GM12891 (cell line): ENCODE data around the gene FBXO24.

ENCODE experiments used
- DNase-seq: peaks from one replicate; pipeline ENCODE4 v3.0.0; 2011; ENCODE audit warnings: low spot score; ENCODE audit not compliant: insufficient read length
- FAIRE-seq: peaks from 2 replicates; lab custom pipeline; 2011; peaks lifted over from hg19 to GRCh38; lab: Jason Lieb, UNC
- PAX5 ChIP-seq: IDR thresholded peaks from 2 replicates; pipeline ENCODE4 v1.6.1; 2011; ENCODE audit warnings: low read length, moderate library complexity, mild to moderate bottlenecking; ENCODE audit not compliant: insufficient read depth, severe bottlenecking
- POLR2A ChIP-seq: IDR thresholded peaks from 2 replicates; pipeline ENCODE4 v1.6.1; 2011; ENCODE audit warnings: low read depth, low read length, control low read depth
- POLR2AphosphoS5 ChIP-seq: IDR thresholded peaks from 2 replicates; pipeline ENCODE4 v1.6.1; 2011; ENCODE audit warnings: low read depth, low read length, control low read depth
- POU2F2 ChIP-seq: IDR thresholded peaks from 2 replicates; pipeline ENCODE4 v1.6.1; 2011; ENCODE audit warnings: low read depth, mild to moderate bottlenecking, control low read depth, low read length, moderate library complexity
- SPI1 ChIP-seq: IDR thresholded peaks from 2 replicates; pipeline ENCODE4 v1.6.1; 2011; ENCODE audit warnings: low read depth, low read length, control low read depth
- TAF1 ChIP-seq: IDR thresholded peaks from 2 replicates; pipeline ENCODE4 v1.6.1; 2011; ENCODE audit warnings: low read depth, low read length, control low read depth

The FBXO24 gene

DNA sequence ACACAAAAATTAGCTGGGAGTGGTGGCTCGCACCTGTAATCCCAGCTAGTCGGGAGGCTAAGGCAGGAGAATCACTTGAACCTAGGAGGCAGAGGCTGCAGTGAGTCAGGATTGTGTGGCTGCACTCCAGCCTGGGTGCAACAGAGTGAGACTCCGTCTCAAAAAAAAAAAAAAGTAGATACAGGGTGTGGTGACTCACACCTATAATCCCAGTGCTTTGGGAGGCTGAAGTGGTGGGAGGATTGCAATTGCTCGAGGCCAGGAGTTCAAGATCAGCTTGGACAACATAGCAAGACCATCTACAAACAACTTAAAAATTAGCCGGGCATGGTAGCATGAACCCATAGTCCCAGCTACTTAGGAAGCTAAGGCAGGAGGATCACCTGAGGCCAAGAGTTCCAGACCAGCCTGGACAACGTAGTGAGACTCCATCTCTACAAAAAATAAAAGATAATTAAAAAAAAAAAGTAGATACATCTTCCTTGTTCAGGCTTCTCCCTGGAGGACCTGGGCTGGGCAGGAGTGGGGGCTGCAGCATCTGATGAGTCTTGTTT is 28.3 kb downstream of the FBXO24 start:
- DNase-seq: no peak
- no peak for TF ChIP-seq POLR2A
- no peak for TF ChIP-seq SPI1
- no peak for TF ChIP-seq POU2F2
- TF ChIP-seq TAF1: no peak
- no peak for TF ChIP-seq PAX5
- no peak for TF ChIP-seq POLR2AphosphoS5
- no peak for FAIRE-seq

DNA sequence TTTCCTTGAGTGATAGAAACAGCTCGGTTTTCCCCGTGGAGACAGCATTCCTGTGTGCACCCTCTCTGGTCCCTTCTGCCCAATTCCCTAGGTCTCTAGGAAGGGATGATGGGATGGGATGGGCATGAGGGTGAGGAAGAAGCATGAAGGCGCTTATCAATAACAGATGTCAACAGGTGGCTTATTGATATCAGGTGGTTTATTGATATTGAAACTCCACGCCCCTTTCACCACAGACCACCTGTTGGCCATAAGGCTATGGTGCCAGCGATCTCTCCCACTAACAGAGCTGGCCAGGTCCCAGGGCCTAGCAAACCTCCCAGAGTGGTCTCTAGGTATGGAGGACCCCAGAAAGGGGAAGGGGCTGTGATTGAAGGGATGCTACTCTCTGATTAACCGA is 34.1 kb downstream of the FBXO24 start:
- DNase-seq (no peak), FAIRE-seq (no peak)
- TF ChIP-seq SPI1: no peak
- no peak for TF ChIP-seq POU2F2
- no peak for TF ChIP-seq POLR2AphosphoS5
- no peak for TF ChIP-seq POLR2A
- TF ChIP-seq TAF1: no peak
- no peak for TF ChIP-seq PAX5

DNA sequence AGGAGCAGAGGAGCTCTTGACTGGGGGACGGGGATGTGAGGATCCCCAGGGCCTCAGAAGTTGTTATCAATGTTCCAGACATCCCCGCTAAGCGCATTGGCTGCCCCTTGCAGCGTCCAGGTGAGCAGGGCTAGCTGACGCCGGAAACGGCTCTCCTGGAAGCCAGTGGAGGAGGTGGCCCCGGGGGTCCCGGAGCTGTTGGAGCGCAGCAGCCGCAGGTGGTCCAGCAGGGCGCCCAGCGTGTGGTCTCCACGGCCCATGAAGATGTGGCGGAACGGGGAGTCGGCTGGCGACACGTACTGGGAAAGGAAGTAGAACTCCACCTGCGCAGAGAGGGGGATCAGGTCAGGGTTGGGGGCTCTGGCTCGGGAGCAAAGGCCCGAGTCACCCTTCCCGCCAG is 34.7 kb downstream of the FBXO24 start:
- no peak for FAIRE-seq
- DNase-seq: no peak
- TF ChIP-seq POLR2AphosphoS5 (no peak), POLR2A (no peak), SPI1 (no peak), POU2F2 (no peak), TAF1 (no peak), PAX5 (no peak)

DNA sequence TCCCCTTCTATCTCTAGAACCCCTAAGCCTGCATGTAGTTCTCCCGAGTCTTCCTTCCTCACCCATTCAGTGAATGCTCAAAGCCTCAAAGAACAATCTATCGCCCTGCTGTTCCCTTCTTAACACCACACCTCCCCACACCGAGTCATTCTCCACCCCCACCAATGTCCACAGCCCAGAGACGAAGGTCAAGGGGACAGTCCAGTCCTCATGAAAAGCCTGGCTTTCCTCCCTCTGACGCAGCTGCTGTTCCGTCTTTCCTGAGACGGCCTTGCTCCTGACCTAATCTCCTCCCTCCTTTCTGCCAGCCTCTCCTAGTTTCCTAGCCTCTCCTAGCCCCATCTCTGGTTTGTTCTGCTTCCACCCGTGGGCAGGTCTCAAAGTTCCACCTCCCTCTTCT is 35.4 kb downstream of the FBXO24 start:
- no peak for DNase-seq
- TF ChIP-seq SPI1: no peak
- no peak for TF ChIP-seq POLR2A
- FAIRE-seq: no peak

DNA sequence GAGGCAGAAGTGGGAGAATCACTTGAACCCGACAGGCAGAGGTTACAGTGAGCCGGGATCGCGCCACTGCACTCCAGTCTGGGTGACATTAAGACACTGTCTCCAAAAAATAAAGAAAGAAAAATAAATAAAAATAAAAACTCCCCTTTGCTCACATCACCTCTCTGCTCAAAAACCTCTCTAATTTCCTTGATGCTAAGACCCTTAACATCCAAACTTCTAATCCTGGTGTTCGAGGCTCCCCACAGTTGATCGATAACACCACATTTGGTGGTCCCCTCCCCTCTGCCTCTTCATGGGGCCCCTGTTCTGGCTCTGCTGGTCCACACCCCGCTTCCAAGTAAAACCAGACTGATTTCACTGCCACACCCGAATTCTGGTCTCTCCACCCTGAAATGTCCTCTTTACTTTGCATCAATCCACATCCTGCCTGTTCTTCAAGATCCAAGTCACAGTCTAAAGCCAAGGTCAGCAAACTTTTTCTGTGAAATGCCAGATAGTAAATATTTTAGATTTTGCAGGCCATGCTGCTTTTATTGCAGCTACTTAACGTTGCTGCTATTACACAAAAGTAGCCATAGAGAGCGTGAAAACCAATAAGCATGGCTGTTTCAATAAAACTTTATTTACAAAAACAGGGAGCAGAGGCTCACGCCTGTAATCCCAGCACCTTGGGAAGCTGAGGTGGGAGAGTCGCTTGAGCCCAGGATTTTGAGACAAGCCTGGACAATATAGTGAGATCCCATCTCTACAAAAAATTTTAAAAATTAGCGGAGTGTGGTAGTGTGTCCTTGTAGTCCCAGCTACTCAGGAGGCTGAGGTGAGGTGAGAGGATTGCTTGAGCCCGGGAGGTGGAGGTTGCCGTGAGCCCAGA is 38.1 kb downstream of the FBXO24 start:
- TF ChIP-seq SPI1: no peak
- no peak for TF ChIP-seq POLR2AphosphoS5
- TF ChIP-seq PAX5: no peak
- TF ChIP-seq POLR2A: no peak
- no peak for TF ChIP-seq TAF1
- no peak for TF ChIP-seq POU2F2

DNA sequence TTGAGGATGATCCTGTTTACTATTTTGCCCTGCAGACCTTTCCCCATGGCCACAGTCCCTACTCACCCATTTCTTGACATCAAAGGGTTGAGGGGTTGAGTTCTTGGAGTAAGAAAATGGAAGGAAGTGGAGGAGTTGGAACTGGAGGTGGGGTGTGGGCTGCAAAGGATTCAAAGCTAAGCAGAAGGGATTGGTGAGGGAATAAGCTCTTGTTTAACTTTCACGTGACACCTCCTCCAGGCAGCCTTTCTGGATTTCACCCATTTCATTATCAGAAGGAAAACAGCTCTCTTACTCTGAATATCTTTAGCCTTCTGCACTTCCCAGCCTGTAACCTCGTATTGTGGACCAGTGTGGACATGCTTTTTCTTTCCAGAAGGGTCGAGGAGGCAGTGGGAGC is 39.9 kb downstream of the FBXO24 start:
- no peak for TF ChIP-seq POLR2AphosphoS5
- no peak for TF ChIP-seq POLR2A
- no peak for TF ChIP-seq TAF1
- TF ChIP-seq SPI1: no peak
- TF ChIP-seq PAX5: no peak
- TF ChIP-seq POU2F2: no peak
- FAIRE-seq (no peak), DNase-seq (no peak)

More for the DNA sequence above, 38.1 kb downstream of the FBXO24 start:
- DNase-seq (no peak), FAIRE-seq (no peak)

DNA sequence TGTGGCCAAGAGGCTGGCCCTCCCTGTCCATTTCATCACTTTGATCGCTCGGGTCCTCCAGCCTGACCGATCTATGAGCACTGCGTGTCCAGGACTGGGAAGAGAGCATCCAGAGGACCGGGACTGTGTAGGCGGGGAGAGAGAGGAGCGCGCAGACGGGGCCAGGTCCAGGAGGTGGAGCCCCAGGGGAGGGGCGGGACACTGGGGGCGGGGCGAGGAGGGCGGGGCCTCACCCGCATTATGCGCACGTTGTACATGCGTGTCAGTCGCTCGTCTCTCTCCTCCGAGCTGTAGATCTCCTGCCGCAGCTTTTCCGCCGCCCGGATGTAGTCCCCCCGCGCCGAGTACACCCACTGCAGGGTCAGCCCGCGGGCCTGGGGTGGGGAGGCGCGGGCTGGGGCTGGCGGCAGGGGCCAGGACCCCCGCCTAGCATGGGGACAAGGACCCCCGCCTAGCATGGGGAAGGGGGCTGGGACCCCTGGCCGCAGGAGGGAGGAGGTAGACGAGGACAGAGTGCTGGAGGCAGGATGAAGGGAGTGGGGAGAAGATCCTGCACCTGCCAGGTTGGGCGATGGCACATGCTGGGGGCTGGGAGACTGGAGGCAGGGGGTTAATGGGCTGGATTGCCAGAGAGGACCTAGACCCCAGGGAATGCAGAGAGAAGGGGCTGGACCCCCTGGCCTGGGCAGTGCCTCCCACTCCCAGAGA is 40.6 kb downstream of the FBXO24 start:
- FAIRE-seq (peak; percentile 91), DNase-seq (peak; percentile 97)
- TF ChIP-seq POU2F2 (no peak), TAF1 (peak; percentile 59; the same call in 1 of the 2 replicates)

DNA sequence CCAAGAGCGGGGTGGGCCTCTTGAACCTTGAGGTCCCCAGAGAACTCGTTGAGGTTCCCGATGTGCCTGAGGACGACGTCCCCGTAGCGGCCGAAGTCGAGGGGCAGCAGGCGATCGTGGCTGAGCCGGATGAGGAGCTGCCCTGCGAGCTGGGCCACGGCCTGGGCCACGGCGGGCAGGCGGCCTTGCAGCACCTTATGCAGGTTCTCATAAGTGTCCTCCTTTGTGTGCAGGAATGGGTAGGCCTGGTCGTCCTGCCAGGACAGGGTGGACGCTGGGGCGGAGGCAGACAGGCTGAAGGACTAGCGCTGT is 41.1 kb downstream of the FBXO24 start:
- DNase-seq (no peak), FAIRE-seq (no peak)
- TF ChIP-seq POLR2A: no peak
- TF ChIP-seq POU2F2: no peak
- no peak for TF ChIP-seq PAX5
- TF ChIP-seq SPI1: no peak
- TF ChIP-seq POLR2AphosphoS5: no peak
- no peak for TF ChIP-seq TAF1

DNA sequence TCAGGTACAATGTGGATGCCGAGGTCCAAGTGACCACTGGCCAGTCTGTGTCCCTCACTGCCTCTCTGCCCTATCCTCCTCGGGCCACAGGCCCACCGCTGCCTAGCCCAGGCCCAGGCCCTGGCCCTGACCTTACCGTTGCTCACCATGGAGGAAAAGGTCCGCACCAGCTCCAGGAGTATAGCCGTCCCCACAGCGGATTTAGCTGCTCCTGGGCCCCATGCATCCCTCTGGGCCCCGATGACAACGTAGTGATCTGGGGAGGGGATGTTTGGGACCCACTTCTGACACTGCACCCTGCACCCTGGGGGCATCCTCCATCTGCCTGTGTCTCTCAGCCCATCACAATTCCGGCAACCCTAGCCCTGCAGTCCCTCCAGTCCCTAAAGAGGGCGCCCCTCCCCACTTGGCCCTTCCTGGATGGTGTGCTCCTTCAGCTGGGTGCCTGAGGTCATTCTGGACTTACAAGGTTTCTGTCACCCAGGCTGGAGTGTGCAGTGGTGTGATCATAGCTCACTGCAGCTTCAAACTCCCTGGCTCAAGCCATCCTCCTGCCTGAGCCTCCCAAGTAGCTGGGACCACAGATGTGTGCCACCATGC is 43.1 kb downstream of the FBXO24 start:
- no peak for TF ChIP-seq PAX5
- no peak for TF ChIP-seq POU2F2
- no peak for TF ChIP-seq POLR2AphosphoS5
- no peak for TF ChIP-seq TAF1
- TF ChIP-seq SPI1: no peak
- TF ChIP-seq POLR2A: no peak
- no peak for FAIRE-seq
- no peak for DNase-seq

DNA sequence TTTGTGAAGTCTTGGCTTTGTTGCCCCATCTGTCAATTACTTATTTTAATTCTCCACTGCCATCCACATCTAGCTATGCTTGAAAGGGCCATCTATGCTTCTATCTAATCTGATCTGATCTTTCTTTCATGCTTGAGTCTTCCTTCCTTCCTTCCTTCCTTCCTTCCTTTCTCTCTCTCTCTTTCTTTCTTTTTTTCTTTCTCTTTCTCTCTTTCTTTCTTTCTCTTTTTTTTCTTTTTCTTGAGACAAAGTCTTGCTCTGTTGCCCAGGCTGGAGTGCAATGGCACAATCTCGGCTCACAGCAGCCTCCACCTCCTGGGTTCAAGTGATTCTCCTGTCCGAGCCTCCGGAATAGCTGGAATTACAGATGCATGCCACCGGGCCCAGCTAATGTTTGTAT is 43.9 kb downstream of the FBXO24 start:
- DNase-seq (no peak), FAIRE-seq (no peak)
- TF ChIP-seq SPI1 (no peak), PAX5 (no peak), POU2F2 (no peak), TAF1 (no peak), POLR2AphosphoS5 (no peak), POLR2A (no peak)
